HEK293 (cell line): ENCODE results near the gene PKLR.

Experiments
- CTCF ChIA-PET: fragments of 350-600 bp; formaldehyde crosslinking; extraction: SDS; loops from one replicate; lab custom pipeline; 2021; ENCODE audit warnings: antibody characterized with exemption; lab: Yijun Ruan, JAX
- POLR2A ChIA-PET: fragments of 300-600 bp; formaldehyde crosslinking; extraction: SDS; loops from one replicate; lab custom pipeline; 2020; ENCODE audit warnings: antibody characterized with exemption, inconsistent platforms; lab: Yijun Ruan, JAX
- H3K27ac ChIP-seq: fragments of 200-500 bp; sonication (Bioruptor generic); 2 replicates; pipeline ENCODE4 v1.5.1; 2014; ENCODE audit warnings: low read depth, low read length, control low read depth, inconsistent platforms; ENCODE audit errors: extremely low read depth
- H3K36me3 ChIP-seq, 2 experiments: fragments of 200-500 bp in 1 of 2; sonication (Bioruptor generic) in 1 of 2; 1 replicate in 1 of 2; 2 replicates in 1 of 2; pipeline ENCODE4 v1.5.1; 2014 to 2017; ENCODE audit warnings: inconsistent platforms in 2 of 2, low read length in 2 of 2; ENCODE audit not compliant: control insufficient read depth in 2 of 2, insufficient read depth in 1 of 2
- H3K4me1 ChIP-seq: fragments of 200-500 bp; sonication (Bioruptor generic); 2 replicates; pipeline ENCODE4 v1.5.1; 2014; ENCODE audit warnings: mild to moderate bottlenecking, low read length, inconsistent platforms; ENCODE audit not compliant: control insufficient read depth, insufficient read depth
- H3K4me3 ChIP-seq: 2 replicates; pipeline ENCODE4 v1.5.1; 2011; ENCODE audit warnings: low read depth, mild to moderate bottlenecking, control low read depth, low read length, moderate library complexity
- H3K9me3 ChIP-seq: fragments of 200-500 bp; sonication (Bioruptor generic); 2 replicates; pipeline ENCODE4 v1.5.1; 2014; ENCODE audit warnings: low read depth, low read length, inconsistent platforms; ENCODE audit not compliant: control insufficient read depth, insufficient read depth
- BCL11A ChIP-seq: fragments of 450-650 bp; formaldehyde crosslinking; IDR thresholded peaks from 2 replicates; pipeline ENCODE4 v1.5.1; 2016; ENCODE audit warnings: low read depth, missing biosample characterization, missing genetic modification characterization
- IKZF3 ChIP-seq: fragments of 450-650 bp; IDR thresholded peaks from 2 replicates; pipeline ENCODE4 v1.5.0; 2018; ENCODE audit warnings: missing biosample characterization, mild to moderate bottlenecking, missing genetic modification characterization, moderate library complexity
- MZF1 ChIP-seq: fragments of 450-650 bp; formaldehyde crosslinking; IDR thresholded peaks from 2 replicates; pipeline ENCODE4 v1.5.1; 2017; ENCODE audit warnings: missing biosample characterization, missing genetic modification characterization, borderline replicate concordance
- REPIN1 ChIP-seq: fragments of 450-650 bp; formaldehyde crosslinking; IDR thresholded peaks from 2 replicates; pipeline ENCODE4 v1.5.1; 2017; ENCODE audit warnings: missing biosample characterization, missing genetic modification characterization, low read depth
- SCRT1 ChIP-seq: fragments of 450-650 bp; formaldehyde crosslinking; IDR thresholded peaks from 2 replicates; pipeline ENCODE4 v1.5.1; 2016; ENCODE audit warnings: missing biosample characterization, missing genetic modification characterization, borderline replicate concordance
- TRIM28 ChIP-seq: IDR thresholded peaks from 2 replicates; pipeline ENCODE4 v1.6.1; 2011; ENCODE audit warnings: low read length, control low read depth, borderline replicate concordance
- ZBTB1 ChIP-seq: fragments of 450-650 bp; formaldehyde crosslinking; IDR thresholded peaks from 2 replicates; pipeline ENCODE4 v1.5.1; 2016; ENCODE audit warnings: missing biosample characterization, missing genetic modification characterization
- ZBTB20 ChIP-seq: fragments of 450-650 bp; formaldehyde crosslinking; IDR thresholded peaks from 2 replicates; pipeline ENCODE4 v1.5.1; 2016; ENCODE audit warnings: missing biosample characterization, missing genetic modification characterization
- ZNF169 ChIP-seq: fragments of 450-650 bp; formaldehyde crosslinking; IDR thresholded peaks from 2 replicates; pipeline ENCODE4 v1.5.1; 2016; ENCODE audit warnings: missing biosample characterization, missing genetic modification characterization
- ZNF19 ChIP-seq: fragments of 450-650 bp; formaldehyde crosslinking; IDR thresholded peaks from 2 replicates; pipeline ENCODE4; 2016; ENCODE audit warnings: missing biosample characterization, missing genetic modification characterization, low read depth
- ZNF211 ChIP-seq: fragments of 450-650 bp; formaldehyde crosslinking; IDR thresholded peaks from 2 replicates; pipeline ENCODE4 v1.5.1; 2016; ENCODE audit warnings: low read depth, missing biosample characterization, missing genetic modification characterization
- ZNF302 ChIP-seq: fragments of 450-650 bp; formaldehyde crosslinking; IDR thresholded peaks from 2 replicates; pipeline ENCODE4 v1.5.1; 2016; ENCODE audit warnings: missing biosample characterization, missing genetic modification characterization, low read depth
- ZNF354C ChIP-seq: fragments of 450-650 bp; formaldehyde crosslinking; IDR thresholded peaks from 2 replicates; pipeline ENCODE4 v1.5.1; 2016; ENCODE audit warnings: missing biosample characterization, missing genetic modification characterization, low read depth, borderline replicate concordance
- ZNF366 ChIP-seq: fragments of 450-650 bp; formaldehyde crosslinking; conservative IDR thresholded peaks from 2 replicates; pipeline ENCODE4 v1.5.1; 2016; ENCODE audit warnings: missing biosample characterization, missing genetic modification characterization
- ZNF548 ChIP-seq: fragments of 450-650 bp; formaldehyde crosslinking; IDR thresholded peaks from 2 replicates; pipeline ENCODE4 v1.5.1; 2016; ENCODE audit warnings: missing biosample characterization, missing genetic modification characterization
- ZNF561 ChIP-seq: fragments of 450-650 bp; IDR thresholded peaks from 2 replicates; pipeline ENCODE4 v1.5.1; 2018; ENCODE audit warnings: missing biosample characterization, missing genetic modification characterization, borderline replicate concordance
- ZNF571 ChIP-seq: fragments of 450-650 bp; formaldehyde crosslinking; IDR thresholded peaks from 2 replicates; pipeline ENCODE4 v1.5.0; 2017; ENCODE audit warnings: missing biosample characterization, missing genetic modification characterization
- ZNF621 ChIP-seq: fragments of 450-650 bp; formaldehyde crosslinking; IDR thresholded peaks from 2 replicates; pipeline ENCODE4 v1.5.1; 2017; ENCODE audit warnings: missing biosample characterization, missing genetic modification characterization
- ZNF626 ChIP-seq: fragments of 450-650 bp; sonication (Bioruptor Pico); formaldehyde crosslinking; IDR thresholded peaks from 2 replicates; pipeline ENCODE4 v1.5.1; 2018; ENCODE audit warnings: missing biosample characterization, missing genetic modification characterization, inconsistent platforms
- ZNF747 ChIP-seq: fragments of 450-650 bp; formaldehyde crosslinking; IDR thresholded peaks from 2 replicates; pipeline ENCODE4 v1.5.1; 2016; ENCODE audit warnings: missing biosample characterization, missing genetic modification characterization
- ZXDB ChIP-seq: fragments of 450-650 bp; formaldehyde crosslinking; IDR thresholded peaks from 2 replicates; pipeline ENCODE4 v1.5.1; 2016; ENCODE audit warnings: missing biosample characterization, missing genetic modification characterization
- TF ChIP-seq, protein P1 (sequence below): fragments of 450-650 bp; formaldehyde crosslinking; IDR thresholded peaks from 2 replicates; pipeline ENCODE4 v1.5.1; 2017; ENCODE audit warnings: missing biosample characterization, missing genetic modification characterization
- TF ChIP-seq, protein P2 (sequence below): fragments of 450-650 bp; formaldehyde crosslinking; IDR thresholded peaks from 2 replicates; pipeline ENCODE4 v1.5.1; 2016; ENCODE audit warnings: missing biosample characterization, missing genetic modification characterization
- TF ChIP-seq, protein P3 (sequence below): fragments of 450-650 bp; IDR thresholded peaks from 2 replicates; pipeline ENCODE4 v1.5.1; 2018; ENCODE audit warnings: missing biosample characterization, mild to moderate bottlenecking, missing genetic modification characterization
- TF ChIP-seq, protein P4 (sequence below): fragments of 450-650 bp; formaldehyde crosslinking; IDR thresholded peaks from 2 replicates; pipeline ENCODE4 v1.5.1; 2016; ENCODE audit warnings: missing biosample characterization, missing genetic modification characterization
- TF ChIP-seq, protein P5 (sequence below): fragments of 450-650 bp; formaldehyde crosslinking; IDR thresholded peaks from 2 replicates; pipeline ENCODE4 v1.5.1; 2016; ENCODE audit warnings: missing biosample characterization, missing genetic modification characterization

PKLR gene

DNA sequence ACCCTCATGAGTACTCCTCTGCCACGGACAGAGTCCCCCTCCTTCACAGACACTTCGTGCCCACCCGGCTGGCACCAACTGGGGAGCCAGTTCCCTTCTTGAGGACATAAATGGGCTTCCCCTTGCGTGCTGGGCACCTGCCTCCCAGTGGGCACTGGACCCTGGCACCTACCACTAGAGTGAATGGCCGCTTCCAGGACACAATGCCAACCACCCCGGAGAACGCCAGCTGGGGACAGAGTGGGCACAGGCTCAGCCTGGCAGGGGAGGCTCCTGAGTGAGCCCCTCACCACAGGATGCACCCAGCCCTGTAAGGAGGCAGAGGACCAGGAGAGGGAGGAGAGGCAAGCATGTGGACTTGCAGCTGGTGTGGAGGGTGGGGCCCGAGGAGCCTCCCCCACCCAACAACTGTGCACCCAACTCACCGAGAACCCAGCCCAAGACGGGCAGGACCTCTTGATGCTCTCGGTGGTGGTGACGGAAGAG is 47.0 kb downstream of the PKLR start (continued):
- no peak for TF ChIP-seq SCRT1 (tag by site-specific recombination)
- TF ChIP-seq ZNF571, result no peak
- no peak for TF ChIP-seq REPIN1
- no peak for TF ChIP-seq ZNF19 (tag by site-specific recombination)
- TF ChIP-seq, protein P1, sequence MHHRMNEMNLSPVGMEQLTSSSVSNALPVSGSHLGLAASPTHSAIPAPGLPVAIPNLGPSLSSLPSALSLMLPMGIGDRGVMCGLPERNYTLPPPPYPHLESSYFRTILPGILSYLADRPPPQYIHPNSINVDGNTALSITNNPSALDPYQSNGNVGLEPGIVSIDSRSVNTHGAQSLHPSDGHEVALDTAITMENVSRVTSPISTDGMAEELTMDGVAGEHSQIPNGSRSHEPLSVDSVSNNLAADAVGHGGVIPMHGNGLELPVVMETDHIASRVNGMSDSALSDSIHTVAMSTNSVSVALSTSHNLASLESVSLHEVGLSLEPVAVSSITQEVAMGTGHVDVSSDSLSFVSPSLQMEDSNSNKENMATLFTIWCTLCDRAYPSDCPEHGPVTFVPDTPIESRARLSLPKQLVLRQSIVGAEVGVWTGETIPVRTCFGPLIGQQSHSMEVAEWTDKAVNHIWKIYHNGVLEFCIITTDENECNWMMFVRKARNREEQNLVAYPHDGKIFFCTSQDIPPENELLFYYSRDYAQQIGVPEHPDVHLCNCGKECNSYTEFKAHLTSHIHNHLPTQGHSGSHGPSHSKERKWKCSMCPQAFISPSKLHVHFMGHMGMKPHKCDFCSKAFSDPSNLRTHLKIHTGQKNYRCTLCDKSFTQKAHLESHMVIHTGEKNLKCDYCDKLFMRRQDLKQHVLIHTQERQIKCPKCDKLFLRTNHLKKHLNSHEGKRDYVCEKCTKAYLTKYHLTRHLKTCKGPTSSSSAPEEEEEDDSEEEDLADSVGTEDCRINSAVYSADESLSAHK (tag by site-specific recombination), result no peak
- TF ChIP-seq TRIM28, result no peak
- TF ChIP-seq ZNF169, result no peak
- TF ChIP-seq, protein P2, sequence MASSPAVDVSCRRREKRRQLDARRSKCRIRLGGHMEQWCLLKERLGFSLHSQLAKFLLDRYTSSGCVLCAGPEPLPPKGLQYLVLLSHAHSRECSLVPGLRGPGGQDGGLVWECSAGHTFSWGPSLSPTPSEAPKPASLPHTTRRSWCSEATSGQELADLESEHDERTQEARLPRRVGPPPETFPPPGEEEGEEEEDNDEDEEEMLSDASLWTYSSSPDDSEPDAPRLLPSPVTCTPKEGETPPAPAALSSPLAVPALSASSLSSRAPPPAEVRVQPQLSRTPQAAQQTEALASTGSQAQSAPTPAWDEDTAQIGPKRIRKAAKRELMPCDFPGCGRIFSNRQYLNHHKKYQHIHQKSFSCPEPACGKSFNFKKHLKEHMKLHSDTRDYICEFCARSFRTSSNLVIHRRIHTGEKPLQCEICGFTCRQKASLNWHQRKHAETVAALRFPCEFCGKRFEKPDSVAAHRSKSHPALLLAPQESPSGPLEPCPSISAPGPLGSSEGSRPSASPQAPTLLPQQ (tag by site-specific recombination), result peak; percentile 20; the same call in 1 of the 2 replicates
- no peak for TF ChIP-seq MZF1 (tag by site-specific recombination)
- TF ChIP-seq ZNF561 (tag by site-specific recombination), result no peak
- TF ChIP-seq ZNF548 (tag by site-specific recombination), result no peak
- TF ChIP-seq, all 188 proteins: peak for 8

DNA sequence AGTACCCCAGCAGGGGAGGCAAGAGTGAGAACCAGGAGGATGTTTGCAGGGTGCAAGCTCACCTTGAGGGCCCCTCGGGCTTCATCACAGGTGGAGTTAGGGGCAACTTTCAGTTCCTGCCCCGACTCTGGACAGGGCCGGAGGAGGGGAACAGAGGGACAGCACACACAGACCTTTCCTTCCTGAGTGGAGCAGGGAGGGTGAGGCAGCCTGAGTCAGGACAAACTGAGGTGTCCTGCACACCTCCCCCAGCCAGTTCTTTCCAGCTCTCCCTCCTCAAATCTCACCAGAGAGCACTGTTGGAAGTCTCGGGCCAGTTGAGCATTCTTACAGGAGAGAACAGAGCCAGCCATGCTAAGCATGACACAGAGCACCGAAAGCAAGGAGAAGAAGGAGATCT is 47.4 kb downstream of the PKLR start:
- Histone ChIP-seq H3K9me3 (no peaks in the 10 kb centered on the region), H3K27ac (peak overlapping the region; percentile 72; the same call in 1 of the 2 replicates), H3K4me3 (peak overlapping the region; percentile 73), H3K36me3 (peaks cover 6 to 55% of the 10 kb centered on the region in 2 experiments; a peak in 2 of 3 replicates), H3K4me1 (no peaks in the 10 kb centered on the region)
- CTCF ChIA-PET, result interaction anchor here (1.2 kb wide), 1 partner anchor 12 kb away, joined by 3 read pairs; no protein-coding TSS in a partner anchor
- POLR2A ChIA-PET, result interaction anchor here (1.0 to 2.6 kb wide), 2 partner anchors 10 to 52 kb away, joined by 3 to 11 read pairs; no protein-coding TSS in a partner anchor
- TF ChIP-seq ZNF366 (tag by site-specific recombination) (0 out of 2 replicates have a peak, but pooled peaks have one; percentile 4), BCL11A (tag by site-specific recombination) (no peak), ZXDB (0 out of 2 replicates have a peak, but pooled peaks have one; percentile 2), ZBTB1 (tag by site-specific recombination) (no peak), ZNF626 (no peak), ZNF747 (no peak), ZNF354C (tag by site-specific recombination) (no peak), ZNF621 (tag by site-specific recombination) (no peak), ZNF302 (tag by site-specific recombination) (no peak), ZBTB20 (tag by site-specific recombination) (0 out of 2 replicates have a peak, but pooled peaks have one; percentile 21), IKZF3 (tag by site-specific recombination) (no peak), ZNF211 (tag by site-specific recombination) (no peak)
- TF ChIP-seq, protein P3, sequence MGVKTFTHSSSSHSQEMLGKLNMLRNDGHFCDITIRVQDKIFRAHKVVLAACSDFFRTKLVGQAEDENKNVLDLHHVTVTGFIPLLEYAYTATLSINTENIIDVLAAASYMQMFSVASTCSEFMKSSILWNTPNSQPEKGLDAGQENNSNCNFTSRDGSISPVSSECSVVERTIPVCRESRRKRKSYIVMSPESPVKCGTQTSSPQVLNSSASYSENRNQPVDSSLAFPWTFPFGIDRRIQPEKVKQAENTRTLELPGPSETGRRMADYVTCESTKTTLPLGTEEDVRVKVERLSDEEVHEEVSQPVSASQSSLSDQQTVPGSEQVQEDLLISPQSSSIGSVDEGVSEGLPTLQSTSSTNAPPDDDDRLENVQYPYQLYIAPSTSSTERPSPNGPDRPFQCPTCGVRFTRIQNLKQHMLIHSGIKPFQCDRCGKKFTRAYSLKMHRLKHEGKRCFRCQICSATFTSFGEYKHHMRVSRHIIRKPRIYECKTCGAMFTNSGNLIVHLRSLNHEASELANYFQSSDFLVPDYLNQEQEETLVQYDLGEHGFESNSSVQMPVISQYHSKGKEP, result no peak
- TF ChIP-seq, protein P4, sequence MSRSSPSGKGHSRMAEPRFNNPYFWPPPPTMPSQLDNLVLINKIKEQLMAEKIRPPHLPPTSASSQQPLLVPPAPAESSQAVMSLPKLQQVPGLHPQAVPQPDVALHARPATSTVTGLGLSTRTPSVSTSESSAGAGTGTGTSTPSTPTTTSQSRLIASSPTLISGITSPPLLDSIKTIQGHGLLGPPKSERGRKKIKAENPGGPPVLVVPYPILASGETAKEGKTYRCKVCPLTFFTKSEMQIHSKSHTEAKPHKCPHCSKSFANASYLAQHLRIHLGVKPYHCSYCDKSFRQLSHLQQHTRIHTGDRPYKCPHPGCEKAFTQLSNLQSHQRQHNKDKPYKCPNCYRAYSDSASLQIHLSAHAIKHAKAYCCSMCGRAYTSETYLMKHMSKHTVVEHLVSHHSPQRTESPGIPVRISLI (tag by site-specific recombination), result no peak
- TF ChIP-seq, protein P5, sequence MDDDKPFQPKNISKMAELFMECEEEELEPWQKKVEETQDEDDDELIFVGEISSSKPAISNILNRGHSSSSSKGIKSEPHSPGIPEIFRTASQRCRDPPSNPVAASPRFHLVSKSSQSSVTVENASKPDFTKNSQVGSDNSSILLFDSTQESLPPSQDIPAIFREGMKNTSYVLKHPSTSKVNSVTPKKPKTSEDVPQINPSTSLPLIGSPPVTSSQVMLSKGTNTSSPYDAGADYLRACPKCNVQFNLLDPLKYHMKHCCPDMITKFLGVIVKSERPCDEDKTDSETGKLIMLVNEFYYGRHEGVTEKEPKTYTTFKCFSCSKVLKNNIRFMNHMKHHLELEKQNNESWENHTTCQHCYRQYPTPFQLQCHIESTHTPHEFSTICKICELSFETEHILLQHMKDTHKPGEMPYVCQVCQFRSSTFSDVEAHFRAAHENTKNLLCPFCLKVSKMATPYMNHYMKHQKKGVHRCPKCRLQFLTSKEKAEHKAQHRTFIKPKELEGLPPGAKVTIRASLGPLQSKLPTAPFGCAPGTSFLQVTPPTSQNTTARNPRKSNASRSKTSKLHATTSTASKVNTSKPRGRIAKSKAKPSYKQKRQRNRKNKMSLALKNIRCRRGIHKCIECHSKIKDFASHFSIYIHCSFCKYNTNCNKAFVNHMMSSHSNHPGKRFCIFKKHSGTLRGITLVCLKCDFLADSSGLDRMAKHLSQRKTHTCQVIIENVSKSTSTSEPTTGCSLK (tag by site-specific recombination), result no peak
